ENCODE data around the gene SRRM2.

SRRM2 gene

DNA sequence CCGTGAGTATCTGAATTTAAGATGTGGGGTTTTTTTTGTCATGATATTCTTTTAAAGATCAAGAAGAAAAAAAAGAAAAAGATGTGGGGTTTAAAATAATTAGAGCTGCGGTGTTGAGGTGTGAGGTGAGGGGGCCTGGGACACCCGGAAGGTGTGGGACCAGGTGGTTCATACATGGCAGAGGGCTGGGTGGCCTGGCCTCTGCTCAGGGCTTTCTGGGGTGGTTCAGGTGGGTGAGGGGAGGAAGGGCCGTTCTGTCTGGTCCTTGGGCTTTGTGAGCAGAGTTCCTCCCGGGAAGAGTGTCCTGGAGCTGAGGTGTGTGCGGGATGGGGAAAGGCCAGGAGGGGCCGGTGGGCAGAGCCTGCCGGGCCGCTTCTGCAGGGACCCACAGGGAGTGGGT, 37.4 kb upstream of the SRRM2 start:
- H3K79me2 ChIP-seq (ENCODE audit: insufficient read depth, low read length) = no peaks in the 10 kb centered on the region
- no peaks in the 10 kb centered on the region for H3K9me2 ChIP-seq (replicated peaks; ENCODE audit: low read depth, low read length)
- no peaks in the 10 kb centered on the region for H3F3A ChIP-seq (ENCODE audit: low read depth)
- H3K4me2 ChIP-seq (ENCODE audit: low read depth, low read length, poor library complexity, severe bottlenecking) = no peak overlapping the region
- H3K36me3 ChIP-seq (ENCODE audit: insufficient read depth, low read length) = no peaks in the 10 kb centered on the region
- no peaks in the 10 kb centered on the region for H3K27me3 ChIP-seq (ENCODE audit: insufficient read depth, low read length, poor library complexity, severe bottlenecking)
- no peak overlapping the region for H3K9ac ChIP-seq (ENCODE audit: low read depth, low read length, poor library complexity, severe bottlenecking)
- no peak overlapping the region for H3K4me3 ChIP-seq (ENCODE audit: low read length, poor library complexity, severe bottlenecking)
- H3K4me1 ChIP-seq (ENCODE audit: insufficient read depth, low read length, poor library complexity, severe bottlenecking) = peaks cover 25% of the 10 kb centered on the region
- TF ChIP-seq, protein P1, sequence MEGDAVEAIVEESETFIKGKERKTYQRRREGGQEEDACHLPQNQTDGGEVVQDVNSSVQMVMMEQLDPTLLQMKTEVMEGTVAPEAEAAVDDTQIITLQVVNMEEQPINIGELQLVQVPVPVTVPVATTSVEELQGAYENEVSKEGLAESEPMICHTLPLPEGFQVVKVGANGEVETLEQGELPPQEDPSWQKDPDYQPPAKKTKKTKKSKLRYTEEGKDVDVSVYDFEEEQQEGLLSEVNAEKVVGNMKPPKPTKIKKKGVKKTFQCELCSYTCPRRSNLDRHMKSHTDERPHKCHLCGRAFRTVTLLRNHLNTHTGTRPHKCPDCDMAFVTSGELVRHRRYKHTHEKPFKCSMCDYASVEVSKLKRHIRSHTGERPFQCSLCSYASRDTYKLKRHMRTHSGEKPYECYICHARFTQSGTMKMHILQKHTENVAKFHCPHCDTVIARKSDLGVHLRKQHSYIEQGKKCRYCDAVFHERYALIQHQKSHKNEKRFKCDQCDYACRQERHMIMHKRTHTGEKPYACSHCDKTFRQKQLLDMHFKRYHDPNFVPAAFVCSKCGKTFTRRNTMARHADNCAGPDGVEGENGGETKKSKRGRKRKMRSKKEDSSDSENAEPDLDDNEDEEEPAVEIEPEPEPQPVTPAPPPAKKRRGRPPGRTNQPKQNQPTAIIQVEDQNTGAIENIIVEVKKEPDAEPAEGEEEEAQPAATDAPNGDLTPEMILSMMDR (conservative IDR thresholded peaks at IDR 0.05; ENCODE audit: low read length) = no peak
- TF ChIP-seq EZH2phosphoT487 (IDR thresholded peaks at IDR 0.05; ENCODE audit: borderline replicate concordance) = no peak
- no peaks in the 10 kb centered on the region for H3K9me3 ChIP-seq (ENCODE audit: insufficient read depth, low read depth, low read length)
- H2AFZ ChIP-seq (ENCODE audit: low read length) = no peak overlapping the region
- no peaks in the 10 kb centered on the region for H4K20me1 ChIP-seq (ENCODE audit: insufficient read depth, low read length, poor library complexity, severe bottlenecking)

DNA sequence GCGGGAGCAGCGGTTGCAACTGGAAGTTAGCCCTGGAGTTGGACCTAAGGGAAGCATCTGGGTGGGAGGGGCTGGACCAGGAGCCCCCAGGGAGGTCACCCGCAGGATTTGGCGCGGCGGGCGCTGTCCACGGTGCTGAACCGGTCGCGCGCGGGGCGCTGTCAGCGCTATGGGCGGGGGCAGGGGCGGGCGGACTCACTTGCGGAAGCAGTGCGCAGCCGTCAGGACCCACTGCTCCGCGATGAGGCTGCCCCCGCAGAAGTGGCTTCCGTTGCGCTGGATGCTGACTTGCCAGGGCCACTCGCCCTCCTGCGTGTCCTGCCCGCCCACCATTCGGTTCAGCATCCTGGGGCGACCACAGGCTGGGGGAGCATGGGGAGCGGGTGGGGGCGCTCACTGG, 36.9 kb upstream of the SRRM2 start:
- H2AFZ ChIP-seq (ENCODE audit: low read length) = no peak overlapping the region
- no peaks in the 10 kb centered on the region for H3K9me3 ChIP-seq (ENCODE audit: insufficient read depth, low read depth, low read length)
- no peaks in the 10 kb centered on the region for H4K20me1 ChIP-seq (ENCODE audit: insufficient read depth, low read length, poor library complexity, severe bottlenecking)
- TF ChIP-seq, protein P1 (conservative IDR thresholded peaks at IDR 0.05; ENCODE audit: low read length) = no peak
- TF ChIP-seq EZH2phosphoT487 (IDR thresholded peaks at IDR 0.05; ENCODE audit: borderline replicate concordance) = no peak
- peak overlapping the region; percentile 75 for H3K4me2 ChIP-seq (ENCODE audit: low read depth, low read length, poor library complexity, severe bottlenecking)
- H3F3A ChIP-seq (ENCODE audit: low read depth) = no peaks in the 10 kb centered on the region
- H3K79me2 ChIP-seq (ENCODE audit: insufficient read depth, low read length) = no peaks in the 10 kb centered on the region
- no peaks in the 10 kb centered on the region for H3K36me3 ChIP-seq (ENCODE audit: insufficient read depth, low read length)
- H3K4me3 ChIP-seq (ENCODE audit: low read length, poor library complexity, severe bottlenecking) = peak overlapping the region; percentile 21
- H3K27me3 ChIP-seq (ENCODE audit: insufficient read depth, low read length, poor library complexity, severe bottlenecking) = no peaks in the 10 kb centered on the region
- peaks cover 25% of the 10 kb centered on the region for H3K4me1 ChIP-seq (ENCODE audit: insufficient read depth, low read length, poor library complexity, severe bottlenecking)
- H3K9ac ChIP-seq (ENCODE audit: low read depth, low read length, poor library complexity, severe bottlenecking) = no peak overlapping the region
- no peaks in the 10 kb centered on the region for H3K9me2 ChIP-seq (replicated peaks; ENCODE audit: low read depth, low read length)

DNA sequence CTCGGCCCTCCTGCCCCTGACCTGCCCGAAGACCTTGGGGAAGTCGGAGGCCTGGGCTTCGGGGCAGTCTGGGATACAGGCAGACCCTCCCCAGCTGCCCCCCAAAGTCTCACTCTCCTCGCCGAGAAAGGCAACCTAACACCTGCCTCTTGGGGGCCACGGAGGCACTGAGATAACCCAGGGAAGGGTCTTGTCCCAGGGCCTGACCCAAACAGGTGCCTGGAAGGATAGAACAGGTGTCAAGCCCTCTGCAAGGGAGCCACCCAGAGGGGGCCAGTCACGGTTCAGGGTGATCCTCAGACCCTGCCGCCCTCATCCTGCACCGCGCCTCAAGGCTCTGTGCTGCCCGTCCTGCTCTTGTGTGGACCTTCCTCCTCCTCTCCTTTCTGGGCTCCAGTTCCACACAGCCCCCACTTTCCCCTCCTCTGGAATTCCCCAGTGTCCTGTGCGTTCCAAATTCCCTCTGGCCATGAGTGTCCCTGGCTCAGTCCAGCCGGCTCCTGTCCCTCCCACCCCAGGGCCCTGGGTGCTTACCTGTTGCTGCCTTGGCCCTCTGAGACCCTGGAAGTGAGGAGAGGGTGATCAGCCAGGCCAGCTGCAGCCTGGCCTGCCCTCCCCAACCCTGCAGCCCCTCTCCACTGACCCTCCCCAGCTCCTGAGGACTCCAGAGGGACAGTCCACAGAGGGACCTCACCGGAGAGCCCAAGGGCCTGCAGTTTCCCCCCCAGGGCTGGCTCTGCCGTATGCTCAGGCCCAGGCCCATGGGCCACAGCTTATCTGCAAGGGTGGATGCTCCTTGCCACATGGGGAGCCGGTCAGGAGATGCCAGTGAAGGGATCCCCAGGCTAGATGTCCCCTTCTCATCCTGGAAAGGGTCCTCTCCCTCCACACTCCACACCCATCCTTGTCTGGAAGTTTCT, 36.2 kb upstream of the SRRM2 start:
- no peaks in the 10 kb centered on the region for H3F3A ChIP-seq (ENCODE audit: low read depth)
- no peaks in the 10 kb centered on the region for H3K27me3 ChIP-seq (ENCODE audit: insufficient read depth, low read length, poor library complexity, severe bottlenecking)
- peaks cover 25% of the 10 kb centered on the region for H3K4me1 ChIP-seq (ENCODE audit: insufficient read depth, low read length, poor library complexity, severe bottlenecking)
- H3K9me2 ChIP-seq (replicated peaks; ENCODE audit: low read depth, low read length) = no peaks in the 10 kb centered on the region
- no peaks in the 10 kb centered on the region for H3K79me2 ChIP-seq (ENCODE audit: insufficient read depth, low read length)
- H3K9me3 ChIP-seq (ENCODE audit: insufficient read depth, low read depth, low read length) = no peaks in the 10 kb centered on the region
- peak overlapping the region; percentile 75 for H3K4me2 ChIP-seq (ENCODE audit: low read depth, low read length, poor library complexity, severe bottlenecking)
- TF ChIP-seq, protein P1 (conservative IDR thresholded peaks at IDR 0.05; ENCODE audit: low read length) = no peak
- no peaks in the 10 kb centered on the region for H3K36me3 ChIP-seq (ENCODE audit: insufficient read depth, low read length)
- H2AFZ ChIP-seq (ENCODE audit: low read length) = no peak overlapping the region
- H4K20me1 ChIP-seq (ENCODE audit: insufficient read depth, low read length, poor library complexity, severe bottlenecking) = no peaks in the 10 kb centered on the region
- H3K9ac ChIP-seq (ENCODE audit: low read depth, low read length, poor library complexity, severe bottlenecking) = peak overlapping the region; percentile 69
- H3K4me3 ChIP-seq (ENCODE audit: low read length, poor library complexity, severe bottlenecking) = peak overlapping the region; percentile 69
